Measurements from ENCODE around the gene SMYD3. TPM values are rescaled to one million over a fixed set of nuclear protein-coding genes. Genes with fewer than 3 reads are reported as not detected.

The SMYD3 gene
- total RNA-seq, 3 donors from 2014 or later: 16.8 to 28.8 (median 19.5) TPM

DNA sequence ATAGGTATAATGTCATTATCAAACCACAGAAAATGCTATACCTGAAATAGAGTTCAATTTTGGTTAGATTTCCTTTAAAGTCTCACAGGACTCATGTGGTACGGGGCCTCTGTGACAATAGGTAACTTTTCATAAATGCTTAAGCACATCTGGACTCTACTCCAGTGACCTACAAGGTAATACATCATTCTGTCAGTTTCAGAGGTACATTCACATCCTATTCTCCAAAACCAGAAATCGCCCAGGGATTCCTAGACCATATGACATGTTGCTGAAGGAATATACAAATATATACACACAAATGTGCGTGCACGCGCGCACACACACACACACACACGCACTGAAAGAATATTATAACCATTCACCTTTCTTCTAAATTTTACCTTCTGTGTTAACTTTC lies 311.8 kb downstream of the SMYD3 start:
- Histone ChIP-seq H3K9me3 (no peaks in the 10 kb centered on the region), H3K27me3 (no peaks in the 10 kb centered on the region), H3K36me3 (no peaks in the 10 kb centered on the region), H3K27ac (no peak overlapping the region), H3K4me1 (no peaks in the 10 kb centered on the region), H3K4me3 (no peak overlapping the region)
- DNase-seq (ENCODE audit: low spot score in 2 of 2): no peak
- intact Hi-C loops (cut with DNase I; ENCODE audit: low total_unique reads): no loop called here
- no peak for TF ChIP-seq POLR2A (IDR thresholded peaks at IDR 0.05)
- no peak for TF ChIP-seq CTCF (IDR thresholded peaks at IDR 0.05)
- no peak for TF ChIP-seq POLR2AphosphoS5 (IDR thresholded peaks at IDR 0.05)

DNA sequence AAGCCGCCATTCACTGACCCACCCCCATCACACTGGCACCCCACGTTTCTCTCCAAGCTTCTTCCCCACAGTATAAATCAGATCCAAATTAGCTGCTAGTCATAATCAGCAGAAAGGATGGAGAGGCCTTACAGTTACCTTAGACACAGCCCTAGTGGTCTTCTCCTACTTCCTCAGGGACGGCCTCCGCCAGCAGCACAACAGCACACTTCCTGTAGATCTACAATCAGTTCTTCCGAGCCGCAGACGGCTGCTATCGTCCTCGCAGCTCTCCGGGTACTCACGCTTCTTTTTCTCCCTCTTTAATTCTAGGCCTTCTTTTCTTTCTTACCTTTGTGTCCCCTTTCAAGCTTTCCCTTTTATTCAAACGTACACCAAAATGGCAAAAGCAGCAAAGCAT lies 313.5 kb downstream of the SMYD3 start:
- DNase-seq (ENCODE audit: low spot score in 2 of 2): no peak
- H3K27ac ChIP-seq: no peak overlapping the region

GRCh38 chr1:246189126-246189525 lies 318.0 kb downstream of the SMYD3 start:
- intact Hi-C loops (cut with DNase I; ENCODE audit: low total_unique reads): no loop called here
- DNase-seq (ENCODE audit: low spot score in 2 of 2): no peak
- Histone ChIP-seq H3K27ac (no peak overlapping the region), H3K9me3 (no peaks in the 10 kb centered on the region), H3K4me3 (no peak overlapping the region), H3K27me3 (no peaks in the 10 kb centered on the region), H3K4me1 (no peaks in the 10 kb centered on the region), H3K36me3 (no peaks in the 10 kb centered on the region)
- TF ChIP-seq POLR2A (IDR thresholded peaks at IDR 0.05): no peak
- TF ChIP-seq POLR2AphosphoS5 (IDR thresholded peaks at IDR 0.05): no peak

More for the DNA sequence above, 313.5 kb downstream of the SMYD3 start:
- Histone ChIP-seq H3K27me3 (no peaks in the 10 kb centered on the region), H3K9me3 (no peaks in the 10 kb centered on the region), H3K4me1 (no peaks in the 10 kb centered on the region), H3K36me3 (no peaks in the 10 kb centered on the region), H3K4me3 (no peak overlapping the region)
- intact Hi-C loops (cut with DNase I; ENCODE audit: low total_unique reads): no loop called here
- TF ChIP-seq POLR2AphosphoS5 (IDR thresholded peaks at IDR 0.05) (no peak), POLR2A (IDR thresholded peaks at IDR 0.05) (no peak), CTCF (IDR thresholded peaks at IDR 0.05) (no peak)

GRCh38 chr1:246187834-246188372 lies 319.2 kb downstream of the SMYD3 start:
- intact Hi-C loops (cut with DNase I; ENCODE audit: low total_unique reads): no loop called here
- Histone ChIP-seq H3K27ac (no peak overlapping the region), H3K4me1 (no peaks in the 10 kb centered on the region), H3K36me3 (no peaks in the 10 kb centered on the region), H3K27me3 (no peaks in the 10 kb centered on the region), H3K9me3 (no peaks in the 10 kb centered on the region), H3K4me3 (no peak overlapping the region)
- DNase-seq (ENCODE audit: low spot score in 2 of 2): no peak
- TF ChIP-seq CTCF (IDR thresholded peaks at IDR 0.05) (no peak), POLR2AphosphoS5 (IDR thresholded peaks at IDR 0.05) (no peak), POLR2A (IDR thresholded peaks at IDR 0.05) (no peak)

DNA sequence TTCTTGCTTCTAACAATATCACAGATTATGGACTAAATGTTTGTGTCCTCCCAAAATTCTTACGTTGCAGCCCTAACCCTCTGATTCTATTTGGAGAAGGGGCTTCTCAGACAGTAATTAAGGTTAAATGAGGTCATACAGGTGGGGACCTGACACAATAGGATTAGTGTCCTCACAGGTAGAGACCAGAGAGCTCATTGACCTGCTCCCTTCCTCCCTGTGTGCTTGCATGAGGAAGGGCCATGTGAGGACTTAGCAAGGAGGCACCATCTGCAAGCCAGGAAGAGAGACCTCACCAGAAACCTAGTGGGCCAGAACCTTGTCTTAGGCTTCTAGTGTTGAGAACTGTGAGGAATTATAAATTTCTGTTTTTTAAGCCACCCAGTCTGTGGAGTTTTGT lies 322.6 kb downstream of the SMYD3 start:
- Histone ChIP-seq H3K4me3 (no peak overlapping the region), H3K36me3 (no peaks in the 10 kb centered on the region), H3K4me1 (no peaks in the 10 kb centered on the region), H3K9me3 (no peaks in the 10 kb centered on the region), H3K27ac (no peak overlapping the region), H3K27me3 (no peaks in the 10 kb centered on the region)
- intact Hi-C loops (cut with DNase I; ENCODE audit: low total_unique reads): no loop called here
- TF ChIP-seq CTCF (IDR thresholded peaks at IDR 0.05) (no peak), POLR2AphosphoS5 (IDR thresholded peaks at IDR 0.05) (no peak), POLR2A (IDR thresholded peaks at IDR 0.05) (no peak)
- no peak for DNase-seq (ENCODE audit: low spot score in 2 of 2)
